HG03460 (cell line): ENCODE measurements around the gene ARRDC1.
"Not testable (repeated sequence)": the region's sequence is repeated elsewhere in the genome, so short reads cannot be mapped to it uniquely, and the experiment has no call there.

ENCODE experiments used
- ATAC-seq: cut with Tn5 transposase; IDR thresholded peaks from one replicate; pipeline ENCODE4 v1.9.1; 2021; ENCODE audit not compliant: unreplicated experiment

Gene ARRDC1, protein sequence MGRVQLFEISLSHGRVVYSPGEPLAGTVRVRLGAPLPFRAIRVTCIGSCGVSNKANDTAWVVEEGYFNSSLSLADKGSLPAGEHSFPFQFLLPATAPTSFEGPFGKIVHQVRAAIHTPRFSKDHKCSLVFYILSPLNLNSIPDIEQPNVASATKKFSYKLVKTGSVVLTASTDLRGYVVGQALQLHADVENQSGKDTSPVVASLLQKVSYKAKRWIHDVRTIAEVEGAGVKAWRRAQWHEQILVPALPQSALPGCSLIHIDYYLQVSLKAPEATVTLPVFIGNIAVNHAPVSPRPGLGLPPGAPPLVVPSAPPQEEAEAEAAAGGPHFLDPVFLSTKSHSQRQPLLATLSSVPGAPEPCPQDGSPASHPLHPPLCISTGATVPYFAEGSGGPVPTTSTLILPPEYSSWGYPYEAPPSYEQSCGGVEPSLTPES

DNA sequence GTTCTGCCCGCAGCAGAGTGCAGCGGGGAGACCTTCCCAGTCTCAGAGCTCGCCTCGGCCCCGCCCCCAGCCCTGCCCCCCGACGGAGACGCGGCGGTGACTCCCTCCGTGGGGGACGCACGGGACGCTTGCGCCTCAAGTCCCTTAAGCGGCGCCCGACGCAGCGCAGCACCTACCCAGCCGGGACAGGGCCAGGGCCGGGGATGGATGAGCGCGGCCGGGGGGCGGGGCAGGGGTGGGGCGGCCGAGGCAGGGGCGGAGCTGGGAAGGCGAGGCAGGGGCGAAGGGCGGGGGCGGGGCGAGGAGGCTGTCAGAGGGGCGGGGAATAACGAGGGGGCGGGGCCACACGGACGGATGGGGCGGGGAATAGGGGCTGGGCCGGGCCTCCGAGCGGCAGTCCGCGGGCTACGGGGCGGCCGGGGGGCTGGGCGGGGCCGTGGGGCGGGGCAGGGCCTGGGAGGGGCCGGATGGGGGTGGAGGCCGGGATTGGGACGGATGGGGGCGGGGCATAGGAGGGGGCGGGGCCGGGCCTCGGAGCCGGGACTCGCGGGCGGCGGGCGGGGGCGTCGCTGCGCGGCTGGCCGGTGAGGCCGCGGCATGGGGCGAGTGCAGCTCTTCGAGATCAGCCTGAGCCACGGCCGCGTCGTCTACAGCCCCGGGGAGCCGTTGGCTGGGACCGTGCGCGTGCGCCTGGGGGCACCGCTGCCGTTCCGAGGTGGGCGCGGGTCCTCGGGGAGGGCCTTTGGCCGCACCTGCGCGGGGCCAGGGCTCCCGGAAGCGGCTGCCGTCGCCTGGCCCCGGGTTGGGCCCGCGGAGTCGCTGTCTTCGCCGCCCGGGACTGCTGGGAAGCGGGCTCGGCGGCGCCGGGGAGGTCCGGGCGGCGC lies at the start of gene ARRDC1:
Gene ARRDC1 (plus strand): TSS at position 566 of the 884 bp plus-strand sequence. CDS start 32 bp downstream, at position 598.
- peak; percentile 74 for ATAC-seq

DNA sequence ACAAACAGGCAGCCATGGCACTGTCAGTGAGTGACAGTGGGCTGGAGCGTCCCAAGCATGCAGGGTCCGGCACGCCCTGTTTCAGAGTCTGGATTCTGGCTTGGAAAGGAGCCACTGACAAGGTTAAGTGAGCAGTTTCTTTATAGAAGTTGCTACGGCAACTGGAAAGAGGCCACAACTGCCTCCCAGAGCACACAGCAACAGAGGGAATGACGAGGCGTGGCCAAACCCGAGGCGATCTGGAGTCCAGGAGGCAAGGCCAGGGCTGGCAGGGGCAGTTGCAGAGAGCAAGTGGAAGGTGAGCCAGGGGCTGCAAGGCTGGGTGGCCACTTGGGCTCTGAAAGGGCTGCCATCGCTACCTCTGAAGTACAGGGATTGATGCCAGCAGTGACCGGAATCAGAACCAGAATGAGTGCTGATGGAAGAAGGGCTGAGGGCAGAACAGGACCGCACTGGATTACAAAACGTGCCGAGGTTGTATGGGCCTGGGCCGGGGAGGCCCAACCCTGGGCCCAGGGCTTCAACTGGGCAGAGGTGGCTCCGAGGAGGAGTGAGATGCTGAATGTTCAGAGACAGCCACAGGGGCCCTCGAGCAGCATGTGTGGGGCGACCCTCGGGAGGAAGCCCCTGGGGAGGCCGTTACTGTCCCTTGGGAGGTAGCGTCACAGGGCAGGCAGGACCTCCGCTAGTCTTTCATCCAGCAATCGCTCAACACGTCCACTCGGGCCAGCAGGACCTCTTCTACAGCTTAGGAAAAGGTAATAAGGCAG lies 49.2 kb upstream of the ARRDC1 start:
- ATAC-seq: no peak

GRCh38 chr9:137558127-137558526 lies 47.4 kb upstream of the ARRDC1 start:
- ATAC-seq: no peak

GRCh38 chr9:137564134-137564533 lies 41.4 kb upstream of the ARRDC1 start:
- no peak for ATAC-seq

DNA sequence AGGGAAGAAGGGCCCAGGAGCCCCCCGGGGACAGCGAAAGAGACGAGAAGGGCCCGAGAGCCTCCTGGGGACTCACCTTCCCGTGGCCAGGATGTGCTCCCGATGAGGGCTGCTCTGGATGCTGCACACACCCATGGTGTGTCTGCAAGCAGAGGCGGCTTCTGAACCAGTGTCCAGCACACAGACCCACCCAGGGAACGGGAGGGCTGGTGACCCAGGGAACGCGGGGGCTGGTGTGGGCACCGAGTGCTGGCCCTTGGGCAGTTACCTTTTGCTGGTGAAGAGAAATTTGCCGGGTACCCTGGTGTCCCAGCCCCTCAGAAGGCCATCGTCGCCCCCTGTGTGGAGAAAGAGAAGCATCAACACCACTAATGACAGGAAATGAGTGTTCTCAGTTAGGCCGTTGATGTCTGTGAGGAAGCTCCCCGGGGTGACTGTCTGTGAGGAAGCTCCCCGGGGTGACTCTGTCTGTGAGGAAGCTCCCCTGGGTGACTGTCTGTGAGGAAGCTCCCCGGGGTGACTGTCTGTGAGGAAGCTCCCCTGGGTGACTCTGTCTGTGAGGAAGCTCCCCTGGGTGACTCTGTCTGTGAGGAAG lies 40.6 kb upstream of the ARRDC1 start:
- no peak for ATAC-seq

DNA sequence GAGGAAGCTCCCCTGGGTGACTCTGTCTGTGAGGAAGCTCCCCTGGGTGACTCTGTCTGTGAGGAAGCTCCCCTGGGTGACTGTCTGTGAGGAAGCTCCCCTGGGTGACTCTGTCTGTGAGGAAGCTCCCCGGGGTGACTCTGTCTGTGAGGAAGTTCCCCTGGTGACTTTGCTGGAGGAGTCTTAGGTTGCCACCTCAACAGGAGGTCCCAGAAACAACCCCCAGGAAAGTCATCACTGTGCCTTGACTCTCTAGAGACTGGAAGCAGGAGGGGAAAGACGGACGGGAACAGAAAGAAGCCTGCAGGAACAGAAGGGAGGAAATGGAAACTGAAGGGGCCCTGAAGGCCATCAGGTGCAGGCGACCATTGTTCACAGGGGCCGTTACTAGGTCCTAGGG lies 37.0 kb upstream of the ARRDC1 start:
- not testable (repeated sequence) for ATAC-seq

DNA sequence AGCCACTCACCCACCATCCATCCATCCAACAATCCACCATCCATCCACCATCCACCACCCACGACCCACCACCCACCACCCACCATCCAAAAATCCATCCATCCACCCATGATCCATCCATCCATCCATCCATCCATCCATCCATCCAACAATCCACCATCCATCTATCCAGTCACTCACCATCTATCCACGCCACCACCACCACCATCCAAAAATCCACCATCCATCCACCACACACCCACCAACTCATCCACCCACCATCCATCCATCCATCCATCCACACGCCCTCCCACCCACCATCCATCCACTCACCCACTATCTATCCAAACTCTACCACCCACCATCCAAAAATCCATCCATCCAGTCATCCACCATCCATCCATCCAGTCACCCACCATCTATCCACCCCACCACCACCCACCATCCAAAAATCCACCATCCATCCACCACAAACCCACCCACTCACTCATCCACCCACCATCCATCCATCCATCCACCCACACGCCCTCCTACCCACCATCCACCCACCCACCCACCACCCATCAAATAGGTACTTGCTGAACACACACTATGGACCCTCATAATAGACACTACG lies 35.8 kb upstream of the ARRDC1 start:
- no peak for ATAC-seq

DNA sequence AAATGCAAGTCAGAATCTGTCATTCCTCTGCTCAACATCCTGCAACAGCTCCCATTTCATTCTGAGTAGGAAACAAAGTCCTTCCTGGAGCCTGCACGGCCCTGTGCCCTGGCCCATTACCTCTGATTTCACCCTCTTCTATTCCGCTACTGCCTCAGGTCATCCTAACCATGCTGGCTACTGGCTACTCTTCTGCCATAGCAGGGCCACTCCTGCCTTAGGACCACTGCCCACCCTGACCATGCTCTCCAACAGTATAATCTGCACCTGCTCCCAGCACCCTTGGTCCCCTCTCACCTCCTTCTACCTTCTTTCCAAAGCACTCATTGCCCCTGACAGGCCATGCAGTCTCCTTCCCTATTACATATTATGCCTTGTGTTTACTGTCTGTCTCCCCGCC lies 34.9 kb upstream of the ARRDC1 start:
- no peak for ATAC-seq

- ATAC-seq: no peak
Measured at GRCh38 chr9:137574192-137574591, 31.3 kb upstream of the ARRDC1 start.

DNA sequence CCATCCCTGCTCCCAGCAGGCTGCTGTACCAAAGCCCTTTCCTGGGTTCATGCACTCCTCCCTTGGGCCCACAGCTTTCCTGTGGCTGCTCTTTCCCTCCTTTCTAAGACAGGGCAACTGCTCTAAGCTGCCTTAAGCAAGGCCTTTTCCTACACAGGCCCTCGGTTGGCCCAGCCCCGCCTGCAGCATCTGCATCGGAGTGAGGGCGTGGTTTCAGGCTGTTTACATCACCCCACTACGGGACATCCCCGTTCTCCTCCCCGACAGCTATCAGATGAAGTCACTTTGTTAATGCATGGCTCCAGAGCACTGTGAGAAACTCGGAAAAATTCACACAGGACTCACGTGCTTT lies 30.1 kb upstream of the ARRDC1 start:
- no peak for ATAC-seq

DNA sequence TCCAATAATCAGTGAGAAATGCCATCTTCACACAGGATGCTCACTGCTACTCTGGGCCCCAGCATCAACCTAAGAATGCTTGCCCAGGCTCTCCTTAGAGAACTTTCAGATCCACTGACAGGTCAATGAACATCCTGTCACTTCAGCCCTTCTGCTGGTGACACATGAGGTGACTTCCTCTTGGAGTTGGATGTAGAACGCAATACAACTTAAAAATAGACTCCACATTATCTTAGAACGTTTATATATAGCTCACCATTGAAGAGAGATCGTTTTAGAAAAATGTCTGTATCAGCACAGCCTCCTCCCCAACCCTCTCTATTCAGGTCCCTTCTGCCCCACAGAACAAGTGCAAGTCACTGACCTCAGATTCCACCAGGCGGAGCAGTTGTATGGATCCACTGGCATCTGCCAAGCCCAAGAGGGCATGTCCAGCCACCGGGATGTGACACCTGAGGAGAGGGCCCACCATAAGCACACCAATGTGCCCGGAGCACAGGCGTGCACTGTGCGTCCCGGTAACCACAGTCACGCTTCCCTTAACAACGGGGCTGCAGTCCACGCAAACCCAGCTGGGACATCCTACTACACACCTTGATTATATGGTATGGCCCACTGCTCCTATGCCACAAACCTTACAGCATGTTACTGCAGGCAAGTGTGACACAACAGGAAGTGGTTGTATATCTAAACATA lies 29.6 kb upstream of the ARRDC1 start:
- ATAC-seq: no peak

DNA sequence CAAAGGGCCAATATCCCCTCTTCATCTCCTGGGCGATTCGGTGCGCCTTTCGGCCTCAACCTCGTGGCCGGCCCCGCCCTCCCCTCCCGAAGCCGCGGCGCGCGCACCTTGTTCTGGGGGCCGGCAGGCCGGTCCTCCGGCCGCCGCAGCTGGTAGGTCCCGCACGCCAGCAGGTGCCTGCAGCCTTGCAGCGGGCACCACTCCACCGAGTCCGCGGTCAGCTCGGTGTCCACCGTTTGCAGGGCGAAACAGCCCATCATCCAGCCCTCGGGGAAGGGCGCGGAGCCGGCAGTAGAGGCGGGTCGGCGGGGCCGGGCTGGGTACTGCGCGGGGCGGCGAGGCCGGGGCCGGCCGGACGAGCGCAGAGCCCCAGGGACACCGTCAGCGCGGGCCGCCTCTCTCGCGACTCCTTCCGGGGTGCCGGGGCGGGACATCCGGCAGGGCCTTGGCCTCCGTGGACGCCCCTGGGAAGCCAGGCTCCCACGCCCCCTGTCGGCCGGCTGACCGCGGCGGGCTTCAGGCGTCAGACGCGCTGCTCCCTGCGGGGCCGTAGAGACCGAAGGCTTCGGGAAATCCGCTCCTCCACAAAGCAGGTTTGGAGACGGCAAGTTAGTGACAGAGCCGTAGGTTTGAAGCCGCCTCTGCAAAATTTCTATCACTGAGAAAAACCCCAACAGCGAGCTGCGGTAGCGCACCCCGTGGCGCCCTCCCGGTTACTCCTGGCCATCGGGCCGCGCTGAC lies 26.8 kb upstream of the ARRDC1 start, which contains the start of gene DPH7:
Gene DPH7 (minus strand): TSS at position 408 of the 741 bp plus-strand sequence. CDS start 148 bp downstream, at position 260.
- peak; percentile 79 for ATAC-seq

DNA sequence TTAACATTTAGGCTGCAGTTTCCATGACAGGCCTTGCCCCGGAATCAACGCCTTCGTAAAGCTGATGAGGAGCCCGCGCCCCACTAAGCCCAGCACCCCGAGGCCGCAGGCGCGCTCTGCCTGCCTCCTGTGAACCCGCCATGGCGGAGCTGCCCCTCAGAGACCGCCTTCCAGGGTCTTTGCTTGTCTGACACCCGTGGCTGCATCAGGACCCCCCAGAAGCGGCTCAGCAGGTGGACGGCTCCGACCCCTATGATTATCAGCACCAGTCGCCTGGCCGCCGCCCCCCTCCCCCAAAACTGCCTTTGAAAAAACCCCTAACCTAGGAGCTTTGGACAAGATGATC lies 26.3 kb upstream of the ARRDC1 start:
- ATAC-seq: no peak

GRCh38 chr9:137580209-137580953 lies 25.1 kb upstream of the ARRDC1 start:
- ATAC-seq: no peak

- no peak for ATAC-seq
Measured at GRCh38 chr9:137580954-137581322, 24.5 kb upstream of the ARRDC1 start.

- no peak for ATAC-seq
Measured at GRCh38 chr9:137581361-137582285, 23.9 kb upstream of the ARRDC1 start.

- no peak for ATAC-seq
Measured at GRCh38 chr9:137582286-137582860, 23.1 kb upstream of the ARRDC1 start.
